Pancreas (tissue), 10 donors: ENCODE results near the gene CTNNA3. TPM values are rescaled to one million over a fixed set of nuclear protein-coding genes. Genes with fewer than 3 reads are reported as not detected.
"Not testable (repeated sequence)": the region's sequence is repeated elsewhere in the genome, so short reads cannot be mapped to it uniquely, and the experiment has no call there.

Experiments used
- ATAC-seq, 4 donors: fragments of 200-7000 bp; cut with Tn5 transposase; one replicate each; pipeline versions ENCODE4 v1.8.0 to v1.9.1; 2020; ENCODE audit warnings: mild to moderate bottlenecking in 4 of 4, moderate library complexity in 4 of 4
- DNase-seq, 6 donors: peaks; one replicate each; pipeline ENCODE4 v3.0.0-alpha.2; 2020
- FAIRE-seq: peaks from 2 replicates; lab custom pipeline; 2012; peaks lifted over from hg19 to GRCh38; lab: Jason Lieb, UNC
- H3K27ac ChIP-seq, 4 donors: fragments of 200-600 bp; sonication (generic); 1 replicate in 3 of 4; 2 replicates in 1 of 4; pipeline versions ENCODE4 v1.5.0 to v1.8.0; 2020
- H3K27me3 ChIP-seq, 4 donors: fragments of 200-600 bp; one replicate each; pipeline ENCODE4 v1.8.0; 2021
- H3K36me3 ChIP-seq, 3 donors: fragments of 200-600 bp; sonication (generic) in 1 of 3; one replicate each; pipeline versions ENCODE4 v1.5.0 to v1.8.0; 2020 to 2021
- H3K4me1 ChIP-seq, 3 donors: fragments of 200-600 bp; one replicate each; pipeline ENCODE4 v1.8.0; 2021
- H3K4me3 ChIP-seq, 4 donors: fragments of 200-600 bp; sonication (generic) in 2 of 4; one replicate each; pipeline versions ENCODE4 v1.5.0 to v1.8.0; 2020 to 2021
- H3K9me3 ChIP-seq, 4 donors: fragments of 200-600 bp; one replicate each; pipeline ENCODE4 v1.8.0; 2021
- WGBS, 2 donors: extraction: QIAGEN DNeasy Blood & Tissue Kit; methylation state at CpG; one replicate each; pipeline ENCODE4 v1.1.7; 2013; 5-methylcytosine and 5-hydroxymethylcytosine counted together
- intact Hi-C, 3 donors: fragments of 100-400 bp; cut with DNase I; formaldehyde crosslinking; loops; one replicate each; pipeline versions ENCODE4 v1.11.1 to v1.14.2; 2022
- polyA plus RNA-seq, 2 donors: library from polyadenylated mRNA; stranded (reverse); fragments of 200-250 nt; gene quantifications; one replicate each; pipeline ENCODE4 v1.2.3, GENCODE V29; 2013
- total RNA-seq, 6 donors: library from RNA; stranded (reverse); fragmentation: NEBNext Ultra II Directional in 4 of 6; extraction: Animal tissue kit (Norgen Biotek cat#: 25700) in 4 of 6; gene quantifications; one replicate each; pipeline versions ENCODE4 v1.2.1 to v1.2.4, GENCODE V29; 2021 to 2023
- TF ChIP-seq, protein P1 (sequence below), 4 donors: fragments of 200-600 bp; sonication (generic) in 3 of 4; IDR thresholded peaks; one replicate each; pipeline versions ENCODE4 v1.5.0 to v1.8.0; 2021; ENCODE audit warnings: antibody characterized with exemption in 4 of 4
- donor health status: healthy with polysubstance abuse.
- donor health status: DM: no; HTN: no; CAD: no; lungs with moderate emphysema.
- donor health status: DM: no; HTN: no; CAD: no.
- donor health status: control.
- donor health status: control.
- donor health status: Bipolar disorder and iron deficiency.
- donor health status: DM: yes; HTN: yes; CAD: no.
- donor health status: DM: no; HTN: no; CAD: no.
- donor health status: DM: no; HTN: no; CAD: no.
- donor health status: DM: yes; HTN: yes; CAD: no.

CTNNA3 gene
- total and polyA plus RNA-seq, 8 donors: 0.02 to 0.83 (median 0.21) TPM

DNA sequence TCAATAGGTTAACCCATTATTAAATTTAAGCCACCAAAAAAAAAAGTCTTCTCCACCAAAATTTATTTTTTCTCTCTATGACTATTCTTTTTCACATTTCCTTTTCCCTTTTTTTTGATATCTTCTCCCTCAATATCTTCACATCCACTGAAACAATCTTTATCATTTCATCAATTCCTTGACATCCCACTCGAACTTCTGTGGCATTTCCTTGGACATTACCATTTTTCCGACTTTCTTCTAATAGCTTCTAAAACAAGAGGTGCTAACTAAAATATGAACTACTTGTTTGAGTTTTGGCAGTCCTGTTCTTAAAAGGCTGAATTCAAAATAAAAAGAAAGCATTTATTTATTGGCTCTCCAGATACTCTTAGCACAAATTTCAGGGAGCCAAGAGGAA is 684 bp upstream of the CTNNA3 start:
- ATAC-seq (no peak), FAIRE-seq (no peak), DNase-seq (no peak)
- Histone ChIP-seq H3K4me1 (no peaks in the 10 kb centered on the region), H3K9me3 (no peaks in the 10 kb centered on the region), H3K4me3 (no peak overlapping the region), H3K27ac (no peak overlapping the region), H3K36me3 (no peaks in the 10 kb centered on the region), H3K27me3 (no peaks in the 10 kb centered on the region)
- intact Hi-C loops: loop anchor here in 1 of 3 donors (5.0 kb wide), 1 partner anchor 86 kb away; no protein-coding TSS in a partner anchor
- TF ChIP-seq, protein P1, sequence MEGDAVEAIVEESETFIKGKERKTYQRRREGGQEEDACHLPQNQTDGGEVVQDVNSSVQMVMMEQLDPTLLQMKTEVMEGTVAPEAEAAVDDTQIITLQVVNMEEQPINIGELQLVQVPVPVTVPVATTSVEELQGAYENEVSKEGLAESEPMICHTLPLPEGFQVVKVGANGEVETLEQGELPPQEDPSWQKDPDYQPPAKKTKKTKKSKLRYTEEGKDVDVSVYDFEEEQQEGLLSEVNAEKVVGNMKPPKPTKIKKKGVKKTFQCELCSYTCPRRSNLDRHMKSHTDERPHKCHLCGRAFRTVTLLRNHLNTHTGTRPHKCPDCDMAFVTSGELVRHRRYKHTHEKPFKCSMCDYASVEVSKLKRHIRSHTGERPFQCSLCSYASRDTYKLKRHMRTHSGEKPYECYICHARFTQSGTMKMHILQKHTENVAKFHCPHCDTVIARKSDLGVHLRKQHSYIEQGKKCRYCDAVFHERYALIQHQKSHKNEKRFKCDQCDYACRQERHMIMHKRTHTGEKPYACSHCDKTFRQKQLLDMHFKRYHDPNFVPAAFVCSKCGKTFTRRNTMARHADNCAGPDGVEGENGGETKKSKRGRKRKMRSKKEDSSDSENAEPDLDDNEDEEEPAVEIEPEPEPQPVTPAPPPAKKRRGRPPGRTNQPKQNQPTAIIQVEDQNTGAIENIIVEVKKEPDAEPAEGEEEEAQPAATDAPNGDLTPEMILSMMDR (IDR thresholded peaks at IDR 0.05): no peak
- 59 to 72% methylated on average over 2 of the region's 2 CpGs for WGBS, 2 donors

DNA sequence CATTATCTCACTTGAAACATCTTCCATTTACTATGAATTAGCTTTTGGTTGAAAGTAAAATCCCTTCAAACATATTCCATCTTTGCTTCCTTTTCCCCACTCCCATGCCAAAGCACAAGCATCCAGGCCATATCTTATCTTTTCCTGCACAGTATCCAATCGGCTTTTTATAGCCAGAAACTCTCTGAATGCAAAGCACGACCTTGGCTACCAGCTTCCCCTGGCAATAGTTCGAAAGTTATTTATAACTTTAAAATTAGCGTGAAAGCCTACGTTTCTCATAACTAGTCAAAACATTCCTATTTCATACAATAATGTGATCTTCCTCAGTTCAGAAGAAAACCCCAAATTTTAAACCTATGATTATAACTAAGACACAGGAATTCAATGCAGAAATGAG is 440 bp downstream of the CTNNA3 start:
- 2 to 4% methylated on average over 5 of the region's 5 CpGs for WGBS, 2 donors
- H3K36me3 ChIP-seq: no peaks in the 10 kb centered on the region
- no peak overlapping the region for H3K27ac ChIP-seq
- intact Hi-C loops: loop anchor here in 1 of 3 donors (5.0 kb wide), 1 partner anchor 87 kb away; no protein-coding TSS in a partner anchor
- ATAC-seq (peak in 2 of 4 donors; percentile 30 to 41), DNase-seq (no peak), FAIRE-seq (no peak)
- H3K9me3 ChIP-seq: no peaks in the 10 kb centered on the region
- no peaks in the 10 kb centered on the region for H3K4me1 ChIP-seq
- no peaks in the 10 kb centered on the region for H3K27me3 ChIP-seq
- H3K4me3 ChIP-seq: no peak overlapping the region
- TF ChIP-seq, protein P1 (IDR thresholded peaks at IDR 0.05): no peak

DNA sequence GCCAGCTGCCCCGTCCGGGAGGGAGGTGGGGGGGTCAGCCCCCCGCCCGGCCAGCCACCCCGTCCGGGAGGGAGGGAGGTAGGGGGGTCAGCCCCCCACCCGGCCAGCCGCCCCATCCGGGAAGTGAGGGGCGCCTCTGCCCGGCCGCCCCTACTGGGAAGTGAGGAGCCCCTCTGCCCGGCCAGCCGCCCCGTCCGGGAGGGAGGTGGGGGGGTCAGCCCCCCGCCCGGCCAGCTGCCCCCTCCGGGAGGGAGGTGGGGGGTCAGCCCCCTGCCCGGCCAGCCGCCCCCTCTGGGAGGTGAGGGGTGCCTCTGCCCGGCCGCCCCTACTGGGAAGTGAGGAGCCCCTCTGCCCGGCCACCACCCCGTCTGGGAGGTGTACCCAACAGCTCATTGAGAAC is 4.1 kb downstream of the CTNNA3 start:
- H3K27me3 ChIP-seq, H3K4me1 ChIP-seq, H3K27ac ChIP-seq, H3K4me3 ChIP-seq, intact Hi-C loops, H3K9me3 ChIP-seq, H3K36me3 ChIP-seq, DNase-seq, FAIRE-seq, ATAC-seq: not testable (repeated sequence)
- 87 to 93% methylated on average over 6 to 20 of the region's 25 CpGs for WGBS, 2 donors

DNA sequence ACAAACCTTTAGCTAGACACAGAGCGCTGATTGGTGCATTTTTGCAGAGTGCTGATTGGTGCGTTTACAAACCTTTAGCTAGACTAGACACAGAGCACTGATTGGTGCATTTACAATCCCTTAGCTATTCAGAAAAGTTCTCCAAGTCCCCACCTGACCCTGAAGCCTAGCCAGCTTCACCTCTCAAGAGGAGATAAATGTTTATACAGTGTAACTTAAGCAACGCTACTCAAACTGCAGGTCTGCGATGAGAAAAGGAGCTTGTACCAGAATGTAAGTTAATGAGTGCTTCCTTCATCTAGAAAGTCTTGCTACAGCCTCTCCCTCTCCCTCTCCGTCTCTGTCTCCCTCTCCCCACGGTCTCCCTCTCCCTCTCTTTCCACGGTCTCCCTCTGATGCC is 5.5 kb downstream of the CTNNA3 start:
- ATAC-seq, DNase-seq, H3K27me3 ChIP-seq, FAIRE-seq, H3K9me3 ChIP-seq, intact Hi-C loops, H3K27ac ChIP-seq, H3K4me1 ChIP-seq, H3K4me3 ChIP-seq, H3K36me3 ChIP-seq: not testable (repeated sequence)
- WGBS, 2 donors: 91 to 92% methylated on average over 7 of the region's 7 CpGs

DNA sequence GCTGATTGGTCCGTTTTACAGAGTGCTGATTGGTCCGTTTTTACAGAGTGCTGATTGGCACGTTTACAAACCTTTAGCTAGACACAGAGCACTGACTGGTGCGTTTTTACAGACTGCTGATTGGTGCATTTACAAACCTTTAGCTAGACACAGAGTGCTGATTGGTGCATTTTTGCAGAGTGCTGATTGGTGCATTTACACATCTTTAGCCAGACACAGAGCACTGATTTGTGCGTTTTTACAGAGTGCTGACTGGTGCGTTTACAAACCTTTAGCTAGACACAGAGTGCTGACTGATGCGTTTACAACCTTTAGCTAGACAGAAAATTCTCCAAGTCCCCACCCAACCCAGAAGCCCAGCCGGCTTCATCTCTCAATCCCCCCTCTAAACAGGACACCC is 11.9 kb downstream of the CTNNA3 start:
- not testable (repeated sequence) for H3K4me1 ChIP-seq, H3K9me3 ChIP-seq, FAIRE-seq, H3K27me3 ChIP-seq, ATAC-seq, H3K36me3 ChIP-seq, DNase-seq, H3K27ac ChIP-seq, H3K4me3 ChIP-seq
- 78 to 88% methylated on average over 8 of the region's 8 CpGs for WGBS, 2 donors
- intact Hi-C loops: loop anchor here in 1 of 3 donors (10.0 kb wide), 1 partner anchor 101 kb away; no protein-coding TSS in a partner anchor

DNA sequence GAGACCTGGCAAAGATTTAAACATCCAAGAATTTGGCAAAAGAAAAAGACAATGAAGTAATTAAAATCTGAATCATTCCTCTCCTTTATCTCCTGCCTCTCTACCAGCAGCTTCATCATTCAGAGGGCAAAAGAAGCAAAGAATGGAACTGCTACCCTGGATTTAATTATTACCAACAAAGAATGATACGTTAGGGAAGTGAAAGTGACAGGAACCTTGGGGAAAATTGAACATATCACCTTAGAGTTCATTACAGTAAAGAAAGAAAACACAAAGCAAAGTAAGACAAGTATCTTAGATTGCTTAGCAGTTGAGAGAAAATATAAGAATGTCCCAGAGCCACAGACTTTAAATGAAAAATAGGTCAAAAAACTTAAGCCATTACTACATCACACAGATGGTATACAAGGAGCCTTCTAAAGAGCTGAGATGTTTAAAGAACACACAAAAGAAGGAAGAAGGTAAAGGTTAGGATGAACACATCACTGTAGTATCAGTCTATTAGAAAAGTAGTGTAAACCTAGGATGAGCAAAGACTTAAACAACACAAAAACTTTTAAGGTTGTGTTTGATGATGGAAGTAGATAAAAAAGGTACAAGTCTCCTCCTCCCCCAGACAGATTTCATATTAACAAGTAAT is 17.5 kb downstream of the CTNNA3 start:
- H3K4me3 ChIP-seq: no peak overlapping the region
- WGBS, 2 donors: 31 to 52% methylated on average over 1 of the region's 1 CpG
- intact Hi-C loops: no loop called here
- no peaks in the 10 kb centered on the region for H3K4me1 ChIP-seq
- DNase-seq (no peak), ATAC-seq (no peak), FAIRE-seq (no peak)
- no peak overlapping the region for H3K27ac ChIP-seq
- H3K36me3 ChIP-seq: no peaks in the 10 kb centered on the region
- TF ChIP-seq, protein P1 (IDR thresholded peaks at IDR 0.05): no peak
- no peaks in the 10 kb centered on the region for H3K27me3 ChIP-seq
- H3K9me3 ChIP-seq: no peaks in the 10 kb centered on the region
